HG02884 (cell line): Measurements from ENCODE around the gene UNC93B1.

ENCODE experiments used
- ATAC-seq: cut with Tn5 transposase; IDR thresholded peaks from one replicate; pipeline ENCODE4 v1.9.1; 2021; ENCODE audit warnings: mild to moderate bottlenecking, moderate library complexity; ENCODE audit not compliant: unreplicated experiment

Gene UNC93B1

DNA sequence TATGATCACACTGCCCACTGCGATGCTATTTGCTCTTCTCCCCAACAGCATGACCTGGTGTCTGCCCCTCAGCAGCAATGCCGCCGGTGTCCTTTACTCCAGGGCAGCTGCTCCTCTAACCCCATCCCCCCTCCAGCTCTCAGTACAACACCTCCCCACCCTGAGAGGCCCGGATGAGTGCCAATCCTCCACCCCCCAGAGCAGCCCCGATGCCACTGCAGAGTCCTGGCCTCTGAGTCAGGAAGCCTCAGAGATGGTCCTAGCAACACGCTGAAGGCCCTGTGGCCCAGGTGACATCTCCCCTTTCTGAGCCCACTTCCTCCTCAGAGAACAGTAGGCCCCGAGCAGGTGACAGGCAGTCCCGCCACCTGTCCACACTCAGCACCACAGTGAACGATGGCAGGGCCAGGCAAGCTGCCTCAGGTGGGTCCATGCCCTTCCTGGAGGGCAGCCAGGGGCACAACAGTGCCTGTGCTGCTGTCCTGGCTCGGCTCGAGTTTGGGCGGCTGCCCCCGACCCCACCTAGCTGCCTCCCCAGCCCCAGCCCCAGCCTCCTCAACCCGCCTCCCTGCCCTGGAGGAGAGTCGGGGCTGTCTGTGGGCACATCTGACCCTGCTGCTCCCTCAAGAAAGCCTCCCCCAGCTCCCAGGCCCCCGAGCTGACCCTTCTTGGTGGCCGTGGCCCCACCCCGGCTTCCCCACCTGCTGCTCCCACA, 22.7 kb upstream of the UNC93B1 start:
- no peak for ATAC-seq

DNA sequence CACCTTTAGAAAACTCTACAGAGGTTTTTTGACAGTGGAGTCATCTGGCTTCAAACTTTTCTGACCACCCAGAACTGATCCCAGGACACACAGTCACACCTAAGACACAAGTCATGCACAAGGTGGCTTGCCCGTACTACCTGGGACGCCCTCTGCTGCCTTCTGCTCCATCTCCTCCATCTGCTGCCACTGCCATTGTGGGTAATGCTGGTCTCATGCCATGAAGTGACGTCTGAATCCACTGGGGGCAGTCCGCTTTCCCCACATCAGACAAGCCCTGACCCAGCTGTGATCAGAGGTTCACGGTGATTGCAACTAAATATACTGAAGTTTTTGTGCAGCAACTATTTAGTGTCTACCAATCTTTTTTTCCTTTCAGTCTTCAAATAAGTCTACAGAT, 21.1 kb upstream of the UNC93B1 start:
- ATAC-seq = no peak

DNA sequence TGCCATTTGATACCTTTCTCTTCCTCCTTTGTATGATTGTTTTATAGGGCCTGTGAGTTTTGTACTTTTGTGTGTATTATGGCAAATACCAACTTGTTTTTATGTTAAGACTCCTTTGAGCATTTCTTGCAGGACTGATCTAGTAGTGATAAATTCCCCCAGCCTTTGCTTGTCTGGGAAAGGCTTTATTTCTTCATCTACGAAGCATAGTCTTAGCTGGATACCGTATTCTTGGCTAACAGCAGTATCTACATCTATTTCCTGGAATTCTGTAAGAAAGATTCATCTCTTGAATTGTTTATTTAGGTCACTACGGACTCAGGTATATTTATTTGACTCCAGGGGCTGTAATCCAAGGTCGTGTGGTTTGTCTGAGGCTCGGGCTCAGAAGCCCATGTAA, 20.6 kb upstream of the UNC93B1 start:
- ATAC-seq = no peak

DNA sequence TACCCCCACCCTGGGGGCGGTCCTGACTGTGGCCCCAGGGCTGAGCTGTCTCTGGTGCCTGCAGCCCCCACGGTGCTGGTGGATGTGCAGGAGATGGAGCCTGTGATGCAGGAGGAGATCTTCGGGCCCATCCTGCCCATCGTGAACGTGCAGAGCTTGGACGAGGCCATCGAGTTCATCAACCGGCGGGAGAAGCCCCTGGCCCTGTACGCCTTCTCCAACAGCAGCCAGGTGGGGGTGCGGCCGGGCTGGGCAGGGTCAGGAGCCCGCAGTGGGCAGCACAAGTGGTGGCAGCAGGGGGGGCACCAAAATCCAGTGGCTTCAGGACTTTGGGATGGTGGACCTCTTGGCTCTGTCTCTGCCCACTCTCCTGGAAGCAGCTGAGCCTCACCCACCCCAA, 18.6 kb upstream of the UNC93B1 start:
- no peak for ATAC-seq

DNA sequence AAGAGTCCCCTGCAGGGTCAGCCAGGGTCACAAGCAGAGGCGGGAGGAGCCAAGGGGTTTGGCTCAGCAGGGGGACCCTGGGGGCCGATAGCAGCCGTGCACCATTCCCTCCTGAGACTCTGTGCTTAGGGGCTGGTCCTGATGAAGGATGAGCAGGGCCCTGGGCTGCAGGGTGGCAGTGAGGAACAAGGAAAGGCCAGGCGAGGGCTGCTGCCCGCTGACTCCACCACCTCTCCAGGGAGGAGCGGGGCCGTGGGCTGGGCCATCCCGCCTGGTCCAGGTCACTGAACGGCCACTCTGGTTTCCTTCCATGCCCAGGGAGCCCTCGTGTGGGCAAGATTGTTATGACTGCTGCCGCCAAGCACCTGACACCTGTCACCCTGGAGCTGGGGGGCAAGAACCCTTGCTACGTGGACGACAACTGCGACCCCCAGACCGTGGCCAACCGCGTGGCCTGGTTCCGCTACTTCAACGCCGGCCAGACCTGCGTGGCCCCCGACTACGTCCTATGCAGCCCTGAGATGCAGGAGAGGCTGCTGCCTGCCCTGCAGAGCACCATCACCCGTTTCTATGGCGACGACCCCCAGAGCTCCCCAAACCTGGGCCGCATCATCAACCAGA, 17.4 kb upstream of the UNC93B1 start:
- ATAC-seq = no peak

DNA sequence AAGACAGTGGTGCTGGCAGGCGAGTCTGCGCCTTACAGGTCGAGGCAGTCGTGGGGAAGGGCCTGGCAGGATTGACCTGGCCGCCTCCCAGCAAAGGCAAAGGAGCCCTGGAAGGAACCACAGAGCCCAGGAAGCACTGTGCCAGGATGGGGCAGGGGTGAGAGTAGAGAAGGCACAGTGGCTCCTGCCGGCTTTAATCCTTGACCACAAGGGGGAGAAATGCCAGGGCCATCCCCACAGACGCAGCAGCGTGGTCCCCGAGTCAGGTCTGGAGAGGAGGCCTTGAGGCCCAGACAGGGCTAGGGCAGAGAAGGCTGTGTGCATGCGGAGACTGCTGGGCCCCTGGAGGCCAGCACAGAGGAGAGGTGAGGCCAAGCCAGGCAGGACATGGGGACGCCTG, 16.7 kb upstream of the UNC93B1 start:
- no peak for ATAC-seq

DNA sequence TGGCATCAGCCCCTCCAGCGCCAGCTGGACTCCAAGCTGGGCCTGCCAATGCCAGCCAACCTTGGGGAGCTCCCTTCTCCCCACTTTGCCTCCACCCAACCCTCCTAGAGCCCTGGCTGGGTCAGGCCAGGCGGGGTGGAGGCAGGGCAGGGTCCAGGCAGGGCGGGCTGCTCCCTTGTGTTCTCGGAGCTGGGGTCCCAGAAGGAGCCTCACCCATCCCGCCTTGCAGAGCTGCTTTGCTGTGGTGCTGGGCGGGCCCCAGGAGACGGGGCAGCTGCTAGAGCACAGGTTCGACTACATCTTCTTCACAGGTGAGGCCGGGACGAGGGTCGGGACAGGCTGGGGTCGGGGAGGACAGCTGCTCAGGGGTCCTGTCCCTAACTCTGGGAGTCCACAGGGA, 15.6 kb upstream of the UNC93B1 start:
- ATAC-seq = no peak

DNA sequence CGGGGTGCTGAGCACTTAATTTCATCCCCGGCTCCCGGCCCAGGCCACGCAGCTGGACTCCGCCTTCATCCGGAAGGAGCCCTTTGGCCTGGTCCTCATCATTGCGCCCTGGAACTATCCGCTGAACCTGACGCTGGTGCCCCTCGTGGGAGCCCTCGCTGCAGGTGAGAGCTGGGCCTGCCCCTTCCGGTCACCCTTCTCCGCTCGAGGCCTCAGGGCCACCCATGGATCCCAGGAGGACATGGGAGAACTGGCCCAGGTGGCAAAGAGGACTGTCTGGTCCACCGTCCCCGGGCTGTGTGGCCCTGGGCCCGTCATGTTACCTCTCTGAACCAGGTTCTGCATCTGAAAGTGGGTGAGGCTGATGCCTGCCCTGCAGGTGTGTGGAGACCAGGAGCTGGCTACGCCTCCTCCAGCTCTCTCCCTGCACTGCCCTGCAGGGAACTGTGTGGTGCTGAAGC, 14.9 kb upstream of the UNC93B1 start:
- no peak for ATAC-seq

DNA sequence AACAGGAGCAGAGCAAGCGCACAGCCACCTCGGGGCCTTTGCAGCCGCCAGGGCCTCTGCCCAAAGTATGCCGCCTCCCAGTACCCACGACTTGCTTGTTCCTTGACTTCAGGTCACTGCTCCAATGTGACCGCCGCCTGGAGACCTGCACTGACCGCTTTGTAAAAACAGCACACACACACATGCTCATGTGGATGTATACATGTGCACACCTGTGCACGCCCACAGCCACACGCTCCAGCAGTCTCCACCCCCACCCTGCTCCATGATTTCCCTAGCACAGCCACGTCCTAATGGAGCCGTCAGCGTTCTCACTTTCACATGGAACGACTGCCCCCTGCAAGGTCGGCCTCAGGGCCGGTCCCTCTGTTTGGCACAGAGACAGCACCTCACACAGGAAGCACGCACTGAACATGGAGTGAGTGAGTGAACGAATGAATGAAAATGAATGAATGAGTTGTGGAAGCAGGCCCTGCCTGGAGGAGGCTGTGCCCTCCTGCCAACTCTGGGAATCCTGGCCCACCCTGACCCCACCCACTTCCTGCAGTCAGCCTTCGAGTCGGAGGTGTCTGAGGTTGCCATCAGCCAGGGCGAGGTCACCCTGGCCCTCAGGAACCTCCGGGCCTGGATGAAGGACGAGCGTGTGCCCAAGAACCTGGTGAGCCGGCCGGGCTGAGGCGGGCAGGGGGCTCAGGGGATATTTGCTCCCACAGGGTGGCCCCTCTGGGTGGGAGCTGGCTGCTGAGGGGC, 14.3 kb upstream of the UNC93B1 start:
- ATAC-seq = no peak

DNA sequence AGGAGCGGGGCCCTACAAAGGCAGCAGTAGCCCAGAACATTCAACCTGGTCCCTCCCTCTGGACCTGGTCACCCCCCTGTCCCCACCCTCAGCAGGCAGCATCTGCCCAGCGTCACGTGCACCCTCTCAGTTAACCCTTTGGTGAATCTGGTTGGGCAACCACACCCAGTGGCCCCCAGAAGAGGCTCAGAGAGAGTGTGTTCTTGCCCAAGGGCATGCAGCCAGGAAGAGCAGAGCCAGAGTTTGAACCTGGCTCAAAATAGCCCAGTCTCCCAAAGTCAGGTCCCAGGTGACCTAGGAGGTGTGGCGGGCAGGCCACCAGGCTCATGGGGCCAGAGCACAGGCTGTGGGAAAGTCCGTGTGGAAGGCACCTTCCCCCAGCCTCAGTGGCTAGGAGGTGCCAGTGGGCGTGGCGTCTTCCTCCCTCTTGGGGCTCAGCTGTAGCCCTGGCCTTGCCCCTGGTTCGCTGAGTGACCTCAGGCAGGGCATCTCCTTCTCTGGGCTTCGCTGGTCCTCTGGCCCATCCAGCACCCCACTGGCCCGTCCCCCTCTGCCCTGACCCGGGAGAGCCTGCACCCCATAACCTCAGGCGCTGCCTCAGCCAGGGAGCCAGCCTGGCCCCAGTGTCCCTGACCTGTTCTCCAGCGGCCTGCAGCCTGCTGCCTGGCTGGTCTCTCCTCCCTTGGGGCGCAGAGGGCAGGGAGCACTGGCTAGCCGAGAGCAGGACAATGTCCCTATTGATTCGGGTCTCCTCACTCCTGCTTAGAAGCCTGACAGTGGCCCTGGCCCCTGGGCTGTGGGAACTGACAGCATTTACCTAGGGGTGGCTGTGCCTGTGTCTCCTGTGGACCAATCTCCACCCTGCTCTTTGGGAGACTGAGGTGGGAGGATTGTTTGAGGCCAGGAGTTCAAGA, 13.3 kb upstream of the UNC93B1 start:
- no peak for ATAC-seq

DNA sequence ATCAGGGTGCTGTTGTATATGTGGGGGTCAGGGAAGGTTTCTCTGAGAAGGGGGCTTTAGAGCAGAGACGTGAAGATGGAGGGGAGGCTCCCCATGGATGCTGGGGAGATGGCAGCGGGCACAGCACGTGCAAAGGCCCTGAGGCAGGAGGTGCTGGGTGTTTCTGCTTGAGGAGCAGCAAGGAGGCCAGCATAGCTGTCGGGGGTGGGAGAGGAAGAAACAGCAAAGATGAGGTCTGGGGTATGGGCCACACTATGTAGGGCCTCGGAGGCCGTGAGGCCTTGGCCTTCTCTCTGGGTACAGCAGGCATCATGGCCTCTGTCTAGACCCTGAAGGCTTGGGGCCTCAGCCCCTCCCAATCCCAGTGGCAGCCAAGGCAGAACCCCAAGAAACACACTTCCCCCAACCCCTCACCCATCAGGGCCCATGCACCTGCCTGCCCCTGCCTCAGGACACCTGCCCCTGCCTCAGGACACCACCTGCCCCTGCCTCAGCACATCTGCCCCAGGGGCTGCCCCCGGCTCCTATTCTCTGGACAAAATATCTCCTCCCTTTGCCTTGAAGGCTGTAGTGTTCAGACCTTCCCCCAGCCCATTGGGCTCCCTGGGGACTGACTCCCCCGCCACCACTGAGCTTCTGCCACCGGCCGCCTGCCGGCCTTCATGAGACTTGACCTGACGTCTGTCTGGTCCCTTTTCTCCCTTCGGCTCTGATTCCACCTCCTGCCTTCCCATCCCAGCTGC, 12.4 kb upstream of the UNC93B1 start:
- no peak for ATAC-seq

DNA sequence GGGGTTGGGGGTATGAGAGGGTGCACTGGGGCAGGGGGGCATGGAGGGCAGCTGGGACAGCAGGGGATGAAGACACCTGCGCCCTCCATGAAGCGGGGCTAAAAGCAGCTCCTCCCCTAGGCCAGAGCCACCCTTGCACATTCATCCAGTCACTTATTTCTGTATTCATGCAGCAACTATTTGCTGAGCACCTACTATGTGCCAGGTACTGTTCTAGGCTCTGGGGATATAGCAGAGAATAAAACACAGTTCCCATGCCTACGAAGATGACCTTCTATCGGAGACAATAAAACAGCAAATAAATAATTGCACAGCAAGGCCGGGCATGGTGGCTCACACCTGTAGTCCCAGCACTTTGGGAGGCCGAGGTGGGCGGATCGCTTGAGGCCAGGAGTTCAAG, 11.6 kb upstream of the UNC93B1 start:
- no peak for ATAC-seq

DNA sequence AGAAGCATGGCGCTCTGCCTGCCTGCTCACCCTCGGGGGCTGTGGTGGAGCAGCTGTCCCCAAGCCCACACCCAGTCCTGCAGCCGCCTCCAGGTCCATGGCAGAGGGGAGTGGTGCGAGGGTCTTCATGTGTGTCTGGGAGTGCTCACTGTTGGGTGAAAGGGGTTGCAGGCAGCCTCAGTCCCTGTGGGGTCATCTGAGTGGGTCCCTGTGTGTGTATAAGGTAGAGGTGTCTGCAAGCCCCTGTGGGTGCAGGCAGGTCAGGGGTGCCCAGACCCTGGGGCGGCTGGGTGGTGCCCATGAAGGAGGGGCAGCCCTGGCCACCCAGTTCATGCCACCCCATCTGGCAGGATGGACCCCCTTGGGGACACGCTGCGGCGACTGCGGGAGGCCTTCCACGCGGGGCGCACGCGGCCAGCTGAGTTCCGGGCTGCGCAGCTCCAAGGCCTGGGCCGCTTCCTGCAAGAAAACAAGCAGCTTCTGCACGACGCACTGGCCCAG, 11.1 kb upstream of the UNC93B1 start:
- no peak for ATAC-seq

DNA sequence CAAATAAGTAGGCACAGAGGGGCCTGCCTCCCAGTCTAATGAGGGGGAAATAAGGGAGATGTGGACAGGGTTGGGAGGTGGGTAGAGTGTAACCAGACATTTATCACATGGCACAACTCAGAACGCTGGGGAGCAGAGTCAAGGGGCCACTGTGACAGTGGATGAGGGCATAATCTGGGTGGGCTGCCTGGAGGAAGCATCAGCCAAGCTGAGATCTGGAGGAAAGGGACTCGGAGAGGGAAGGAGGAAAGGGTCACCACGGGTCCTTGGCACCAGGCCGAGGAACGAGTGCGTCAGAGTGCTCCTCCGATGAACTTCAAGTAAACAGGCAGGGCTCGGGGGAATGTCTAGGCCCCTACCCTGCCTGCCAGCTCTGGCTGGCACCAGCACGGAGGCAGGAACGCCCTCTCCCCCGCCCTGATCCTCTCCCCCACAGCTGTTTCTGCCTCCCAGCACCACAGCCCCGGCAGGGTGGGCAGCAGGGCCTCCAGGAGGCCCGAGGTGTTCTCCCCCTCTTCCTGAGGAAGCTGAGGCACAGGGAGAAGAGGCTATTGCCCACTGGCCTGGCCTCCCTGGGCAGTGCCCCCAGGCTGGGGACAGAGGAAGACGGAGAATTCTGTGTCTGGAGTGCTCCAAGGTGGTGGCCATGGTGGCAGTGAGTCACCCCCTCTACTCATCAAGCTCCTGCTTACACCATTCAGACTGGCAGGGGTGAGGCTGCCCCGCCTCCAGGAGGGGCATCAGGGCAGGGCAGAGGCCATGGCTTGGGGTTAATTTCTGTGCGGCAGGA, 10.5 kb upstream of the UNC93B1 start:
- no peak for ATAC-seq

DNA sequence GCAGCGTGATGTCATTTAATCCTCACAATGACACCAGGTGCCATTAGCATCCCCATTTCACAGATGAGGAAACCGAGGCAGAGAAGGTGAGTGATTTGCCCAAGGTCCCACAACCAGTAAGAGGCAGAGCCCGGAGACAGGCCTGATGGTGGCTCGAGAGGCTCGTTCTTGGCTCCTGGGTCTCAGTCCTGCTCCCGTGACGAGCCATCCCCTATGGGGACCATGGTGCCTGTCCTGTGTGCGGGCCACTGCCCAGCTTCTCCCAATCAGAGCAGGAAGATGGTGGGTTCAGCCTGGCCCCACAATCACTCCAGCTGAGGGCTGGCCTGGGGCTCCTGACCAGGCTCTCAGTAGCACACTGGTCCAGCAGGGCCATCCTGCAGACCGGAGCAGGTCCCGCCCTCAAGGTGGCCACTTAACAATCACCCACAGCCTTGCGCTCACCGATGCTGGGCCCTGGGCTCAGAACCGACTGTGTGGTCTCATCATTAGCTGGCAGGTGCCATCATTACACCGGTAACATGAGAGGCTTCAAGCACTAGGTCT, 9.8 kb upstream of the UNC93B1 start:
- no peak for ATAC-seq

DNA sequence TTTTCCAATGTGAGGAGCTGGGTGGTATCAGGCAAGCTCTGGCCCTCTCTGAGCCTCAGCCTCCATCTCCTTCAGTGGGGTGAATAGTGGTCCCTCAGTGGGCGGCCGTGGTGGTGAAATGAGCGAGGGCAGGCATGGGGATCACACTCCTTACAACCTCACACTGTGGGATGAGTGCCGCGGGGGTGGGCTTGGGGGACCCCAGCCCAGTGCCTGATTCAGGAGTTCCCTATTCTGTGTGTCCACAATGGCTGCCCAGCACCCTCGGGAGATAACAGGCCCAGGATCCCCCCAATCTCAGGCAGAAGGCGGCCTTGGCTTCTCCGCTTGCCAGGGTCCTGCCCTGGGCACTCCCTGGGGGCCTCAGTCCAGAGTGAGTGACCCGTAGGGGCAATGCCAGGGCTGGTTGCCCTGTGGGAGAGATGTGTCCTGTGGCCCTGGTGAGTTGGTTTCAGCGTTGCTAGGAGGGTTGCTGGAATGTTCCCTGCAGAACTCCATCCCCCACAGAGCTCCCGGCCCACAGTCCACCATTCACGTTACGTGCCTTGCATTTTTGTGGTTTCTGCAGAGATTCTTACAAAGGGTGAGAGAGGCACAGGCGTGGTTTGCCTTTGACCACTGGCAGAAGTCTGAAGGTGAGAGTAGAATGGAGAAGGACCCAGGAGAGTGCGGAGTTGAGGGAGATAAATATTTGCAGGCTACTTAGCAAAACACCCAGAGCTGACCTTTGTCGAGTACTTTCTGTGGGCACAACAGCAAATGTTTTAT, 9.1 kb upstream of the UNC93B1 start:
- ATAC-seq = no peak

DNA sequence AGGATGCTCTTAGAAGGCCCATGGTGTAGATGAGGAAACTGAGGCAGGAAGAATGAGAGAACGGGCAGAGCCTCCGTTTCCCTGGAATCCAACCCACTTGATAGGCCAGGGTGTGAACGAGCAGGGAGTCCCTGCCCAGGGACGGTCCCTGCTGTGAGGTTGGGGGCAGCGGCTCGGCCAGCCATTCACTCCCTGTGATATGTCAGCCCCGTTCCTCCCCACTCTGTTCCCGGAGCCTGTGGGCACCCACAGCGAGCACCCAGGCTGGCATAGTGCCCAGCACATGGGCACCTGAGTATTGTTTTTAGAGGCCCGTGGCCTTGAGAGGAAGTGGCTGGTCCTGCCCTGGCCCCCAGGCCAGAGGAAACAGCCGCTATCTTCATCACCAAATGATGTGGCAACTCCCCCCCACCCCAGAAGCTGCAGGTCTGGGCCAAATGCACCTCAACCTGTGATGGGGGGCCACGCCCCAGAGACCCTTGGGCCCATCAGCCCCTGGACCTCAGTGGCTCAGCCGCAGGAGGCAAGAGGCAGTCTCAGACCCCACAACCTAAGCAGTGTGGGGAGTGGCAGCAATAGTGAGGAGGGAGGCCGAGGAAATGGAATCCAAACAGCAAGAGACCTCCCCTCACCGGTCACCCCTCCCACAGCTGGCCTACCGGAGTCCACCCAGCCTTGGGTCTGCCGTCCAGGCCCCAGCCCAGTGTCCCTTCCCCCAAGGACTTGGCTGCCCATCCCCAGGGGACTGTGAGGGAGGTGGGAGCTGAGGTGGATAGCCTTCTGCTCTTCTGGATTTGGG, 8.3 kb upstream of the UNC93B1 start:
- ATAC-seq = no peak
